Thyroid gland (tissue), 4 donors: Measurements from ENCODE around the gene TNPO1.

Source experiments
- POLR2A ChIP-seq, 2 donors: fragments of 450-650 bp; IDR thresholded peaks; one replicate each; pipeline ENCODE4 v1.6.1; 2017; ENCODE audit warnings: antibody characterized with exemption in 2 of 2, mild to moderate bottlenecking in 2 of 2, moderate library complexity in 1 of 2
- TF ChIP-seq, protein P1 (sequence below), 6 experiments: fragments of 200-600 bp in 3 of 6; fragments of 450-650 bp in 3 of 6; sonication (generic) in 3 of 6; IDR thresholded peaks; one replicate each; pipeline ENCODE4 v1.5.1; 2016 to 2019; ENCODE audit warnings: antibody characterized with exemption in 6 of 6, mild to moderate bottlenecking in 2 of 6, inconsistent platforms in 1 of 6, moderate library complexity in 1 of 6

- TF ChIP-seq, protein P1, sequence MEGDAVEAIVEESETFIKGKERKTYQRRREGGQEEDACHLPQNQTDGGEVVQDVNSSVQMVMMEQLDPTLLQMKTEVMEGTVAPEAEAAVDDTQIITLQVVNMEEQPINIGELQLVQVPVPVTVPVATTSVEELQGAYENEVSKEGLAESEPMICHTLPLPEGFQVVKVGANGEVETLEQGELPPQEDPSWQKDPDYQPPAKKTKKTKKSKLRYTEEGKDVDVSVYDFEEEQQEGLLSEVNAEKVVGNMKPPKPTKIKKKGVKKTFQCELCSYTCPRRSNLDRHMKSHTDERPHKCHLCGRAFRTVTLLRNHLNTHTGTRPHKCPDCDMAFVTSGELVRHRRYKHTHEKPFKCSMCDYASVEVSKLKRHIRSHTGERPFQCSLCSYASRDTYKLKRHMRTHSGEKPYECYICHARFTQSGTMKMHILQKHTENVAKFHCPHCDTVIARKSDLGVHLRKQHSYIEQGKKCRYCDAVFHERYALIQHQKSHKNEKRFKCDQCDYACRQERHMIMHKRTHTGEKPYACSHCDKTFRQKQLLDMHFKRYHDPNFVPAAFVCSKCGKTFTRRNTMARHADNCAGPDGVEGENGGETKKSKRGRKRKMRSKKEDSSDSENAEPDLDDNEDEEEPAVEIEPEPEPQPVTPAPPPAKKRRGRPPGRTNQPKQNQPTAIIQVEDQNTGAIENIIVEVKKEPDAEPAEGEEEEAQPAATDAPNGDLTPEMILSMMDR (IDR thresholded peaks at IDR 0.05): no peak
- TF ChIP-seq POLR2A (IDR thresholded peaks at IDR 0.05): no peak
Measured at GRCh38 chr5:72889324-72889723, 72.9 kb downstream of the TNPO1 start.
